Neural cell (in vitro differentiated cells): ENCODE data around the gene NUDC. TPM values are rescaled to one million over a fixed set of nuclear protein-coding genes. Genes with fewer than 3 reads are reported as not detected.
A peak's percentile ranks its signal among the peaks of the same experiment; 100 is the strongest.

Experiments used
- H2AFZ ChIP-seq: fragments of 200-600, 300-800 bp; sonication (generic), shearing (Covaris generic); 2 replicates; pipeline ENCODE4 v1.6.0; 2014; ENCODE audit warnings: low read depth, mild to moderate bottlenecking, antibody characterized with exemption, low read length, moderate library complexity
- H3F3A ChIP-seq: fragments of 200-600 bp; shearing (Covaris generic); 2 replicates; pipeline ENCODE4 v1.6.1; 2016; ENCODE audit warnings: mild to moderate bottlenecking, moderate library complexity, mixed read lengths, antibody characterized with exemption, low read length; ENCODE audit not compliant: insufficient read depth, poor library complexity, severe bottlenecking
- H3K27ac ChIP-seq: fragments of 200-600, 300-800 bp; sonication (generic), shearing (Covaris generic); 2 replicates; pipeline ENCODE4 v1.5.1; 2014; ENCODE audit warnings: mild to moderate bottlenecking, low read length, moderate library complexity
- H3K27me3 ChIP-seq: fragments of 300-800, 200-600 bp; sonication (generic), shearing (Covaris generic); 2 replicates; pipeline ENCODE4 v1.6.0; 2014; ENCODE audit warnings: mild to moderate bottlenecking, low read depth, low read length, moderate library complexity; ENCODE audit not compliant: insufficient read depth
- H3K36me3 ChIP-seq: fragments of 300-800, 200-600 bp; sonication (generic), shearing (Covaris generic); 2 replicates; pipeline ENCODE4 v1.5.1; 2014; ENCODE audit warnings: mild to moderate bottlenecking, antibody characterized with exemption, low read length, moderate library complexity; ENCODE audit not compliant: insufficient read depth
- H3K4me2 ChIP-seq: fragments of 300-800, 200-600 bp; sonication (generic), shearing (Covaris generic); 2 replicates; pipeline ENCODE4 v1.6.0; 2014; ENCODE audit warnings: mild to moderate bottlenecking, low read length
- H3K4me3 ChIP-seq: fragments of 300-800, 200-600 bp; sonication (generic), shearing (Covaris generic); 2 replicates; pipeline ENCODE4 v1.5.1; 2014; ENCODE audit warnings: mild to moderate bottlenecking, low read length, moderate library complexity
- H3K79me2 ChIP-seq: fragments of 200-600 bp; shearing (Covaris generic); replicated peaks from 2 replicates; pipeline ENCODE4 v1.6.0; 2014; ENCODE audit warnings: mild to moderate bottlenecking, low read length, moderate library complexity; ENCODE audit not compliant: insufficient read depth
- H3K9ac ChIP-seq: fragments of 300-800, 200-600 bp; sonication (generic), shearing (Covaris generic); 2 replicates; pipeline ENCODE4 v1.6.1; 2016; ENCODE audit warnings: mild to moderate bottlenecking, low read length, mixed read lengths
- H3K9me2 ChIP-seq: fragments of 200-600 bp; shearing (Covaris generic); 2 replicates; pipeline ENCODE4 v1.6.1; 2016; ENCODE audit warnings: mild to moderate bottlenecking, low read length, mixed read lengths; ENCODE audit not compliant: insufficient read depth
- H3K9me3 ChIP-seq: fragments of 200-600, 300-800 bp; sonication (generic), shearing (Covaris generic); 2 replicates; pipeline ENCODE4 v1.6.1; 2016; ENCODE audit warnings: mild to moderate bottlenecking, mixed run types, low read length, moderate library complexity, mixed read lengths
- H4K20me1 ChIP-seq: fragments of 200-600 bp; shearing (Covaris generic); 2 replicates; pipeline ENCODE4 v1.6.1; 2016; ENCODE audit warnings: mild to moderate bottlenecking, mixed run types; ENCODE audit not compliant: insufficient read depth
- CTCF ChIP-seq: fragments of 450-650 bp; IDR thresholded peaks from 2 replicates; pipeline ENCODE4 v1.5.1; 2014; ENCODE audit warnings: antibody characterized with exemption, mild to moderate bottlenecking, moderate library complexity; ENCODE audit not compliant: poor library complexity, severe bottlenecking
- EP300 ChIP-seq: fragments of 450-650 bp; conservative IDR thresholded peaks from 2 replicates; pipeline ENCODE4 v1.6.1; 2014; ENCODE audit warnings: antibody characterized with exemption, mild to moderate bottlenecking, moderate library complexity; ENCODE audit not compliant: poor library complexity, severe bottlenecking
- EZH2 ChIP-seq: fragments of 200-600, 300-800 bp; shearing (Covaris generic), sonication (generic); IDR thresholded peaks from 2 replicates; pipeline ENCODE4 v1.6.1; 2014; ENCODE audit warnings: antibody characterized with exemption, low read length, borderline replicate concordance, mild to moderate bottlenecking; ENCODE audit not compliant: insufficient read depth, poor library complexity, severe bottlenecking
- MXI1 ChIP-seq: fragments of 450-650 bp; conservative IDR thresholded peaks from 2 replicates; pipeline ENCODE4 v1.6.1; 2014; ENCODE audit warnings: antibody characterized with exemption, mild to moderate bottlenecking; ENCODE audit not compliant: poor library complexity, severe bottlenecking
- POLR2AphosphoS5 ChIP-seq: IDR thresholded peaks from 2 replicates; pipeline ENCODE4 v1.6.1; 2012
- RAD21 ChIP-seq: fragments of 450-650 bp; conservative IDR thresholded peaks from 2 replicates; pipeline ENCODE4 v1.6.1; 2014; ENCODE audit warnings: antibody characterized with exemption, mild to moderate bottlenecking, moderate library complexity
- REST ChIP-seq: IDR thresholded peaks from 2 replicates; pipeline ENCODE4 v1.6.1; 2012; ENCODE audit warnings: borderline replicate concordance
- SMC3 ChIP-seq: fragments of 450-650 bp; conservative IDR thresholded peaks from 2 replicates; pipeline ENCODE4 v1.6.1; 2014; ENCODE audit warnings: antibody characterized with exemption, mild to moderate bottlenecking, moderate library complexity; ENCODE audit not compliant: poor library complexity
- TAF1 ChIP-seq: IDR thresholded peaks from 2 replicates; pipeline ENCODE4 v1.6.1; 2012; ENCODE audit warnings: low read depth
- polyA plus RNA-seq: library from polyadenylated mRNA; depleted of rRNA; stranded (reverse); fragments of >200 nt; gene quantifications from 2 replicates; pipeline ENCODE4 v1.2.3, GENCODE V29; 2014

NUDC gene
- polyA plus RNA-seq, 1 donor from 2014 or later = 20.6 TPM

GRCh38 chr1:26959270-26959669 lies 37.7 kb downstream of the NUDC start:
- Histone ChIP-seq H3K9ac (no peak overlapping the region), H3K4me2 (no peak overlapping the region), H3K36me3 (no peaks in the 10 kb centered on the region), H3K4me3 (peak overlapping the region; percentile 66), H4K20me1 (no peaks in the 10 kb centered on the region), H3K79me2 (no peaks in the 10 kb centered on the region), H3K27ac (no peak overlapping the region), H3K27me3 (peaks cover 51% of the 10 kb centered on the region), H3K9me3 (no peaks in the 10 kb centered on the region), H3F3A (no peaks in the 10 kb centered on the region), H2AFZ (no peak overlapping the region), H3K9me2 (no peaks in the 10 kb centered on the region)
- TF ChIP-seq EP300 = no peak
- no peak for TF ChIP-seq EZH2
- no peak for TF ChIP-seq TAF1
- no peak for TF ChIP-seq MXI1
- TF ChIP-seq RAD21 = no peak
- TF ChIP-seq REST = no peak
- TF ChIP-seq POLR2AphosphoS5 = no peak
- TF ChIP-seq SMC3 = no peak
- no peak for TF ChIP-seq CTCF

- no peaks in the 10 kb centered on the region for H3F3A ChIP-seq
- H2AFZ ChIP-seq = no peak within 1 kb of the TSS
- H3K79me2 ChIP-seq = no peaks in the 10 kb centered on the region
- H3K27me3 ChIP-seq = peaks cover 51% of the 10 kb centered on the region
- TF ChIP-seq SMC3 = no peak
- no peak for TF ChIP-seq REST
- peak; percentile 55 for TF ChIP-seq CTCF
- no peak for TF ChIP-seq RAD21
- no peak for TF ChIP-seq MXI1
- no peak for TF ChIP-seq EP300
- TF ChIP-seq EZH2 = peak; percentile 49
- H3K27ac ChIP-seq = no peak within 1 kb of the TSS
- no peaks in the 10 kb centered on the region for H3K36me3 ChIP-seq
- H3K9me2 ChIP-seq = no peaks in the 10 kb centered on the region
- H3K9ac ChIP-seq = no peak within 1 kb of the TSS
- H3K4me2 ChIP-seq = peak within 1 kb of the TSS; percentile 24
- no peaks in the 10 kb centered on the region for H3K9me3 ChIP-seq
- no peaks in the 10 kb centered on the region for H4K20me1 ChIP-seq
- H3K4me3 ChIP-seq = peak within 1 kb of the TSS; percentile 66
Measured at GRCh38 chr1:26959722-26960624, 38.4 kb downstream of the NUDC start, which contains the start of gene KDF1. Gene KDF1 (minus strand): TSS chr1:26960468. CDS start chr1:26952380, 8,088 bp downstream.
